PFSK-1 (cell line): ENCODE measurements around the gene C16orf87.

Source experiments
- FOXP2 ChIP-seq: optimal IDR thresholded peaks from 2 replicates; pipeline ENCODE3; 2011; ENCODE audit warnings: borderline replicate concordance, control low read depth, inconsistent platforms; ENCODE audit not compliant: insufficient read depth; ENCODE audit errors: extremely low read length, extremely low read depth
- POLR2AphosphoS5 ChIP-seq: IDR thresholded peaks from 2 replicates; pipeline ENCODE4 v1.6.1; 2012; ENCODE audit warnings: low read depth, mild to moderate bottlenecking, control low read depth, low read length, moderate library complexity
- SIN3A ChIP-seq: IDR thresholded peaks from 2 replicates; pipeline ENCODE4 v1.6.1; 2012; ENCODE audit warnings: mild to moderate bottlenecking, low read length, moderate library complexity, borderline replicate concordance; ENCODE audit not compliant: insufficient read depth
- TAF1 ChIP-seq: IDR thresholded peaks from 2 replicates; pipeline ENCODE4 v1.6.1; 2012; ENCODE audit warnings: low read length, control low read depth, borderline replicate concordance; ENCODE audit not compliant: insufficient read depth
- TF ChIP-seq, protein P1 (sequence below), 2 experiments: IDR thresholded peaks; 2 replicates each; pipeline versions ENCODE4 v1.6.1 to v1.8.0; 2011 to 2012; ENCODE audit warnings: low read depth in 2 of 2, low read length in 2 of 2, control low read depth in 1 of 2, inconsistent platforms in 1 of 2, mild to moderate bottlenecking in 1 of 2, moderate library complexity in 1 of 2; ENCODE audit not compliant: insufficient read depth in 1 of 2

The C16orf87 gene

DNA sequence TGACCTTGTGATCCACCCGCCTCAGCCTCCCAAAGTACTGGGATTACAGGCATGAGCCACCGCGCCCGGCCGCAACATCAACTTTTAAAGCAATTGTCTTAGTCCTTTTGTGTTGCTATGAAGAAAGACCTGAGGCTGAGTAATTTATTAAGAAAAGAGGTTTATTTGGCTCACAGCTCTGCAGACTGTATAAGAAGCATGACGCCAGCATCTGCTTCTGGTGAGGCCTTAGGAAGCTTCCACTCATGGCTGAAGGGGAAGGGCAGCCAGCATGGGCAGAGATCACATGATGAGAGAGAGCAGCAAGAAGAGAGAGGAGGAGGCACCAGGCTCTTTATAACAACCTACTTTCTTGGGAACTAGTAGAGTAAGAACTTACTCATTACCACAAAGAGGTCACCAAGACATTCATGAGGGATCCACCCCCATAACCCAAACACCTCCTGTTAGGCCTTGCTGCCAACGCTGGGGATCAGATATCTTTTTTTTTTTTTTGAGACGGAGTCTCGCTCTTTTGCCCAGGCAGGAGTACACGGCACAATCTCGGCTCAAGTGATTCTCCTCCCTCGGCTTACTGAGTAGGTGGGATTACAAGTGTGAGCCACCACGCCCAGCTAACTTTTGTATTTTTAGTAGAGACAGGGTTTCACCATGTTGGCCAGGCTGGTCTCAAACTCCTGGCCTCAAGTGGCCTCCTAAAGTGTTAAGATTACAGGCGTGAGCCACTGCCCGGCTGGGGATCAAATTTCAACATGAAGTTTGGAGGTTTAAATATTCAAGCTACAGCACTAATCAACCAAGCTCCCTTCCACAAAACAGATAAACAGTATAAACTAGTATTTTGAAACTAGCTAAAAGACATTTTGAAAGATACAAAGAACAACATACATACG is 31.8 kb upstream of the C16orf87 start:
- TF ChIP-seq SIN3A (no peak), TAF1 (no peak), FOXP2 (no peak), POLR2AphosphoS5 (no peak)
- TF ChIP-seq, protein P1, sequence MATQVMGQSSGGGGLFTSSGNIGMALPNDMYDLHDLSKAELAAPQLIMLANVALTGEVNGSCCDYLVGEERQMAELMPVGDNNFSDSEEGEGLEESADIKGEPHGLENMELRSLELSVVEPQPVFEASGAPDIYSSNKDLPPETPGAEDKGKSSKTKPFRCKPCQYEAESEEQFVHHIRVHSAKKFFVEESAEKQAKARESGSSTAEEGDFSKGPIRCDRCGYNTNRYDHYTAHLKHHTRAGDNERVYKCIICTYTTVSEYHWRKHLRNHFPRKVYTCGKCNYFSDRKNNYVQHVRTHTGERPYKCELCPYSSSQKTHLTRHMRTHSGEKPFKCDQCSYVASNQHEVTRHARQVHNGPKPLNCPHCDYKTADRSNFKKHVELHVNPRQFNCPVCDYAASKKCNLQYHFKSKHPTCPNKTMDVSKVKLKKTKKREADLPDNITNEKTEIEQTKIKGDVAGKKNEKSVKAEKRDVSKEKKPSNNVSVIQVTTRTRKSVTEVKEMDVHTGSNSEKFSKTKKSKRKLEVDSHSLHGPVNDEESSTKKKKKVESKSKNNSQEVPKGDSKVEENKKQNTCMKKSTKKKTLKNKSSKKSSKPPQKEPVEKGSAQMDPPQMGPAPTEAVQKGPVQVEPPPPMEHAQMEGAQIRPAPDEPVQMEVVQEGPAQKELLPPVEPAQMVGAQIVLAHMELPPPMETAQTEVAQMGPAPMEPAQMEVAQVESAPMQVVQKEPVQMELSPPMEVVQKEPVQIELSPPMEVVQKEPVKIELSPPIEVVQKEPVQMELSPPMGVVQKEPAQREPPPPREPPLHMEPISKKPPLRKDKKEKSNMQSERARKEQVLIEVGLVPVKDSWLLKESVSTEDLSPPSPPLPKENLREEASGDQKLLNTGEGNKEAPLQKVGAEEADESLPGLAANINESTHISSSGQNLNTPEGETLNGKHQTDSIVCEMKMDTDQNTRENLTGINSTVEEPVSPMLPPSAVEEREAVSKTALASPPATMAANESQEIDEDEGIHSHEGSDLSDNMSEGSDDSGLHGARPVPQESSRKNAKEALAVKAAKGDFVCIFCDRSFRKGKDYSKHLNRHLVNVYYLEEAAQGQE (IDR thresholded peaks at IDR 0.05; ENCODE audit: insufficient read depth in 1 of 2, low read depth in 2 of 2, low read length in 2 of 2) = no peak

DNA sequence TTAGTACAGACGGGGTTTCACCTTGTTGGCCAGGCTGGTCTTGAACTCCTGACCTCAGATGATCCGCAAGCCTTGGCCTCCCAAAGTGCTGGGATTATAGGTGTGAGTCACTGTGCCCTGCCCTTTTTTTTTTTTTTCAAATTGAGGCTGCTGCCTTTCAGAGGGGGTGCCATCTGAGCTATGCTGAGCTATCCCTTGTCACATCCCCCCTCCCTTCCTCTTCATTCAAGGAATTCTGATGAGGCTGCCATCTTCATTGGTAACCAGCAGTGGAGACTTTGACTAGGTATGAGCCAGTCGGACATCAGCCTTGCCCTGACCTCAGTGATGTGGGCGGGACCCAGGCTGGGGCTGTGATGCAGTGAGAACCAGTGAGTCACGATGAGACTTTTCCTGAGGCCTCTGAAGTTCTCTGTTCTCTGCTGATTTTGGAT is 28.8 kb upstream of the C16orf87 start:
- TF ChIP-seq POLR2AphosphoS5 (no peak), SIN3A (no peak), TAF1 (no peak), FOXP2 (no peak)
- TF ChIP-seq, protein P1 (IDR thresholded peaks at IDR 0.05; ENCODE audit: insufficient read depth in 1 of 2, low read depth in 2 of 2, low read length in 2 of 2) = no peak

DNA sequence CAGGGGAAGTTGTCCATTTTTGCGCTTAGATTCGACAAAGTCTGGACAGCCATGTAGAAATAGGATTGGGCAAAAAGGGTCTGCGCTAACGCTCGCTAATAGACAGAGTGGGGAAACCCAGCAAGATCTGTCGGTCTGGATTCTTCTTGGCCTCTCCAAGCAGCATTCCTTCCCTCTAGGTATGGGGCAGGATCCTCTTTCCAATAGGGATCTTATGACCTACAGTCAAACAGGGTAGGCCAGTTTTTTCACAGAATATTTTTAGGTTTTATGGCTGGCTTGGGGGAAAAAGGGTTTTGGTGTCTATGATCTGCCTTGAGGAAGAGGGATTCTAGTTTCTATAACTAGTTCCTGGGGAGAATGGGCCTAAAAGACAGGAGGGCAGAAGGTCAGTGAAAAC is 27.2 kb upstream of the C16orf87 start:
- TF ChIP-seq POLR2AphosphoS5 = no peak
- no peak for TF ChIP-seq SIN3A
- TF ChIP-seq, protein P1 (IDR thresholded peaks at IDR 0.05; ENCODE audit: insufficient read depth in 1 of 2, low read depth in 2 of 2, low read length in 2 of 2) = no peak
- no peak for TF ChIP-seq TAF1
- no peak for TF ChIP-seq FOXP2

DNA sequence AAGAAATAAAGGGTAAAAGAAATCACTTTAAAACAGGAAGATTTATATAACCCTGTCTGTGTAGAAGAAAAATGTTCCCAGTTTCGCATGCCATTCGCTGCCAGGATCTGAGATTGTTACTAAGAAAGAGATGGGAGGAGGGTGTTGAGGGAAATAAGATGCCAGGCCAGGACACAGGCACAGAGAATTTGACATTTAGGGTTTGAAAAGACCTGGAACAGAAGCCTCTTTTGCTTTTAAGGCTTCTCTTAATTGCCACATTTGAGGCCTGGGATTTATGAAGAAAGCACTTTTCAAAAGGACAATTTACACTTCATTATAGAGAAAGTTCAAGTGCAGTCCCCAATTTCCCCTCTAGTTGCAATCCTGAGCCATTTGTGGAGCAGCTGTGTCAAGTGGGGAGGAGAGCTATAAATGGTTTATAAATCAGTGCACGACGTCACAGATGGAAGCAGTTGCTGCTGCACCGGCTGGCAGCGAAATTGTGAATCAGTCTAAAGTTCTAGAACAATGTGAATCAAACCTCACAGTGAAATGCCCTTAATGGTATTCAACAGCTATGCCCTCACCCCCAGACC is 26.5 kb upstream of the C16orf87 start:
- TF ChIP-seq SIN3A (no peak), FOXP2 (no peak), TAF1 (no peak), POLR2AphosphoS5 (no peak)
- TF ChIP-seq, protein P1 (IDR thresholded peaks at IDR 0.05; ENCODE audit: insufficient read depth in 1 of 2, low read depth in 2 of 2, low read length in 2 of 2) = no peak
